Left lung (tissue), 10 donors: ENCODE data around the gene NBEAL1. TPM values are rescaled to one million over a fixed set of nuclear protein-coding genes. Genes with fewer than 3 reads are reported as not detected.
"Not testable (repeated sequence)": the region's sequence is repeated elsewhere in the genome, so short reads cannot be mapped to it uniquely, and the experiment has no call there.

Experiments used
- ATAC-seq: fragments of 200-7000 bp; cut with Tn5 transposase; one replicate; pipeline ENCODE4 v1.9.1; 2020; ENCODE audit warnings: moderate library complexity
- DNase-seq, 4 donors: peaks; one replicate each; pipeline ENCODE4 v3.0.0-alpha.2; 2013 to 2020
- H3K27ac ChIP-seq, 2 donors: fragments of 200-600 bp; sonication (generic) in 1 of 2; one replicate each; pipeline versions ENCODE4 v1.5.0 to v1.8.0; 2020 to 2021
- H3K27me3 ChIP-seq, 2 donors: fragments of 200-600 bp; sonication (generic) in 1 of 2; one replicate each; pipeline versions ENCODE4 v1.5.0 to v1.8.0; 2020 to 2021
- H3K36me3 ChIP-seq, 2 donors: fragments of 200-600 bp; sonication (generic) in 1 of 2; one replicate each; pipeline versions ENCODE4 v1.5.0 to v1.8.0; 2020 to 2021
- H3K4me1 ChIP-seq, 2 donors: fragments of 200-600 bp; one replicate each; pipeline ENCODE4 v1.8.0; 2021
- H3K4me3 ChIP-seq, 2 donors: fragments of 200-600 bp; sonication (generic) in 1 of 2; one replicate each; pipeline versions ENCODE4 v1.5.0 to v1.8.0; 2020 to 2021; ENCODE audit warnings: mild to moderate bottlenecking in 1 of 2
- H3K9me3 ChIP-seq, 2 donors: fragments of 200-600 bp; sonication (generic) in 1 of 2; one replicate each; pipeline versions ENCODE4 v1.5.0 to v1.8.0; 2020 to 2021
- intact Hi-C, 2 donors: fragments of 100-400 bp; cut with DNase I; formaldehyde crosslinking; loops; one replicate each; pipeline versions ENCODE4 v1.11.2 to v1.14.2; 2022
- polyA plus RNA-seq, 6 donors: library from polyadenylated mRNA; unstranded; fragments of 120-200 nt; gene quantifications; one replicate each; pipeline ENCODE4 v1.2.1, GENCODE V29; 2013; ENCODE audit not compliant: insufficient read length in 6 of 6
- total RNA-seq, 2 donors: library from RNA; stranded (reverse); fragmentation: NEBNext Ultra II Directional; extraction: Animal tissue kit (Norgen Biotek cat#: 25700); gene quantifications; one replicate each; pipeline ENCODE4 v1.2.1, GENCODE V29; 2021
- TF ChIP-seq, protein P1 (sequence below), 2 donors: fragments of 200-600 bp; sonication (generic) in 1 of 2; IDR thresholded peaks; one replicate each; pipeline versions ENCODE4 v1.5.0 to v1.8.0; 2021; ENCODE audit warnings: antibody characterized with exemption in 2 of 2
- donor health status: DM: no; HTN: yes; CAD: no.
- donor health status: DM: no; HTN: no; CAD: no.

NBEAL1 gene
- total and polyA plus RNA-seq, 8 donors: 11.4 to 72.2 (median 19.6) TPM

DNA sequence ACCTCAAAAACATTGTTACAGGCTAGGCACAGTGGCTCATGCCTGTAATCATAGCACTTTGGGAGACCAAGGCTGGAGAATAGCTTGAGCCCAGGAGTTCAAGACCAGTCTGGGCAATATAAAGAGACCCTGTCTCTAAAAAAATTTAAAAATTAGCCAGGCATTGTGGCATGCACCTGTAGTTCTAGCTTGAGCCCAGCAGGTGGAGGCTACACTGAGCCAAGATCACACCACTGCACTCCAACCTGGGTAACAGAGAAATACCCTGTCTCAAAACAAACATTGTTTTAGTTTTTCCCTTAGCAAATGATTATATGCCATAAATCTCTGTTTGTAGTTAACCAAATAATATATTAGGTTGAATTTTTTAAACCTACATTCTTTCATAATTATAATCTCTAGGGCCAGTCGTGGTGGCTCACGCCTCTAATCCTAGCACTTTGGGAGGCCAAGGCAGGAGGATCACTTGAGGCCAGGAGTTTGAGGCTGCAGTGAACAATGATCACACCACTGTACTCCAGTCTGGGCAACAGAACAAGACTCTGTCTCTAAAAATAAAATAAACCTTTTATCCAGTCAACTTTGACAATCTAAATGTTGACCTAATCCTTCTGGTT is 210.9 kb downstream of the NBEAL1 start:
- peak; percentile 75 for ATAC-seq
- no peaks in the 10 kb centered on the region for H3K4me1 ChIP-seq
- H3K4me3 ChIP-seq: no peak overlapping the region
- no peak for DNase-seq
- no peak overlapping the region for H3K27ac ChIP-seq
- H3K27me3 ChIP-seq: no peaks in the 10 kb centered on the region
- H3K36me3 ChIP-seq: no peaks in the 10 kb centered on the region
- H3K9me3 ChIP-seq: no peaks in the 10 kb centered on the region
- intact Hi-C loops: no loop called here
- TF ChIP-seq, protein P1, sequence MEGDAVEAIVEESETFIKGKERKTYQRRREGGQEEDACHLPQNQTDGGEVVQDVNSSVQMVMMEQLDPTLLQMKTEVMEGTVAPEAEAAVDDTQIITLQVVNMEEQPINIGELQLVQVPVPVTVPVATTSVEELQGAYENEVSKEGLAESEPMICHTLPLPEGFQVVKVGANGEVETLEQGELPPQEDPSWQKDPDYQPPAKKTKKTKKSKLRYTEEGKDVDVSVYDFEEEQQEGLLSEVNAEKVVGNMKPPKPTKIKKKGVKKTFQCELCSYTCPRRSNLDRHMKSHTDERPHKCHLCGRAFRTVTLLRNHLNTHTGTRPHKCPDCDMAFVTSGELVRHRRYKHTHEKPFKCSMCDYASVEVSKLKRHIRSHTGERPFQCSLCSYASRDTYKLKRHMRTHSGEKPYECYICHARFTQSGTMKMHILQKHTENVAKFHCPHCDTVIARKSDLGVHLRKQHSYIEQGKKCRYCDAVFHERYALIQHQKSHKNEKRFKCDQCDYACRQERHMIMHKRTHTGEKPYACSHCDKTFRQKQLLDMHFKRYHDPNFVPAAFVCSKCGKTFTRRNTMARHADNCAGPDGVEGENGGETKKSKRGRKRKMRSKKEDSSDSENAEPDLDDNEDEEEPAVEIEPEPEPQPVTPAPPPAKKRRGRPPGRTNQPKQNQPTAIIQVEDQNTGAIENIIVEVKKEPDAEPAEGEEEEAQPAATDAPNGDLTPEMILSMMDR (IDR thresholded peaks at IDR 0.05): peak; percentile 55 to 56

- DNase-seq, H3K9me3 ChIP-seq, H3K4me1 ChIP-seq, intact Hi-C loops, ATAC-seq, H3K36me3 ChIP-seq, H3K27ac ChIP-seq, H3K4me3 ChIP-seq, H3K27me3 ChIP-seq: not testable (repeated sequence)
Measured at GRCh38 chr2:203229674-203230073, 215.0 kb downstream of the NBEAL1 start.

DNA sequence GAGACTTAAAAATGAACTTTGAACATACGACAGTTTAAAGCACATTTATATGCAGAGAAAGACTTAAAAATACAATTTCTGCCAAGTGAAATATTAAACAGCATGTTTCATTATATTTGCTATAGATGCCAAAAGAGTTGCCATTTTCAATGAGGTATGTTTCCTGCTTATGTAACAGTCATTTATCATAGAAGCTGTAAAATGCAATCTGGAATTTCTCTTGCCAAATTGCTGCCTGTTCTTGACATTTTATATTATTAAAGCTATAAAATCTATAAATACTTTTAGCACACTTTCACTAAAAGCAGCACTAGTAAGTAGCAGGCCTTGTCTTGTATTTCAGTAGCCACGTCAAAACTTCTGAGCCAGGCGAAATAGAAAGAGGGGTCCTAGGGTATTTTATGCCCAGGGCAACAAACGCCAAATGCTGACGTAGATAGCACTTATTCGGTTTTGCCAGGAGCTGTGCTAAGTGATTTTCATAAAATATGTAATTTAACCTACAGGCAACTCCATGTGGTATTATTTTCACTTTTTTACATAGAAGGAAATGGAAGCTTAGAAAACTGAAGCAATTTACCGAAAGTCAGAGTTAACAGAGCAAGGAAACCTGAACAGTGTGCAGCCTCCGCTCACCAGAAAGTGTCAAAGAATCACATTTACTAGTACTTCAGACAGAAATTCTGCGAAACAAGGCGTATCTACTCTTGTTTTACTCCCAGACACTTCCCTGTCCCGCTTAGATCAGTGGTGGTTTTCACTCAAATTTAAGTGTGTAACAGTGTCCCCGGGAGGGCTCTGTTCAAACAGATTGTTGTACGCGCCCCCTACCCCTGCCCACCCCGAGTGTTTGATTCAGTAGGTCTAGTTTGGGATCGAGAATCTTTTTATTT is 222.9 kb downstream of the NBEAL1 start:
- Histone ChIP-seq H3K27ac (peak overlapping the region in 1 of 2 donors; percentile 97), H3K9me3 (no peaks in the 10 kb centered on the region), H3K36me3 (peaks cover 0 to 9% of the 10 kb centered on the region in 2 donors), H3K4me3 (peak overlapping the region in 1 of 2 donors; percentile 87), H3K27me3 (no peaks in the 10 kb centered on the region), H3K4me1 (peaks cover 14 to 29% of the 10 kb centered on the region in 2 donors)
- intact Hi-C loops: no loop called here
- DNase-seq (no peak), ATAC-seq (no peak)
- TF ChIP-seq, protein P1 (IDR thresholded peaks at IDR 0.05): no peak

- no peaks in the 10 kb centered on the region for H3K27me3 ChIP-seq
- TF ChIP-seq, protein P1 (IDR thresholded peaks at IDR 0.05): no peak
- peak overlapping the region; percentile 77 to 87 for H3K4me3 ChIP-seq
- peaks cover 14 to 29% of the 10 kb centered on the region in 2 donors for H3K4me1 ChIP-seq
- intact Hi-C loops: no loop called here
- H3K36me3 ChIP-seq: peaks cover 0 to 16% of the 10 kb centered on the region in 2 donors
- H3K9me3 ChIP-seq: no peaks in the 10 kb centered on the region
- no peak for DNase-seq
- peak overlapping the region; percentile 94 to 97 for H3K27ac ChIP-seq
- no peak for ATAC-seq
Measured at GRCh38 chr2:203238292-203238703, 223.6 kb downstream of the NBEAL1 start.

- DNase-seq: peak; percentile 96 to 100 (median 98)
- intact Hi-C loops: no loop called here
- TF ChIP-seq, protein P1 (IDR thresholded peaks at IDR 0.05): peak; percentile 14 to 42
- Histone ChIP-seq H3K36me3 (peaks cover 0 to 22% of the 10 kb centered on the region in 2 donors), H3K4me1 (peaks cover 14 to 29% of the 10 kb centered on the region in 2 donors), H3K9me3 (no peaks in the 10 kb centered on the region), H3K4me3 (peak within 1 kb of the TSS; percentile 77 to 87), H3K27ac (peak within 1 kb of the TSS; percentile 94 to 97), H3K27me3 (no peaks in the 10 kb centered on the region)
- ATAC-seq: peak; percentile 98
Measured at GRCh38 chr2:203238704-203239526, 224.2 kb downstream of the NBEAL1 start, which contains the start of gene CYP20A1. Gene CYP20A1, plus strand, starts transcription at chr2:203239018. Its CDS starts 45 bp downstream, at chr2:203239063.
